Measurements from ENCODE around the gene RNF186. TPM values are rescaled to one million over a fixed set of nuclear protein-coding genes. Genes with fewer than 3 reads are reported as not detected.

The RNF186 gene
- total RNA-seq, 1 donor: not detected

DNA sequence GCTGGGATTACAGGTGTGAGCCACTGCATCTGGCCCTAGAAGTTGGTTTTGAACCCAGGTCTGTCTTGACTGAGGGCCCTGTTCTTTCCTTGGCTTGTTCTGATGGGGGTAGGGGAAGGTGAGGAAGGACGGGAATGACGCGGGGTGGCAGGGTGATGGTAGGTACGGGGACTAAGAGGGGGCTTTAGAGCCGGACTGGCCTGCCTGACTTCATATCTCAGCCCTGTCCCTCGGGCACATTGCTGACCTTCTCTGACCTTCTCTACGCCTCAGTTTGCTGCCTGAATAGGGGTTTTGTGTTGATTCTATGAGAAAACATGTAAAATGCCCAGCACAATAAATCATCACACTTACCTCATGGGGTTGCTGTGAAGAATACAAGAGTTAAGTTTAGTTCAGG, 6.7 kb downstream of the RNF186 start:
- TF ChIP-seq, protein P1, sequence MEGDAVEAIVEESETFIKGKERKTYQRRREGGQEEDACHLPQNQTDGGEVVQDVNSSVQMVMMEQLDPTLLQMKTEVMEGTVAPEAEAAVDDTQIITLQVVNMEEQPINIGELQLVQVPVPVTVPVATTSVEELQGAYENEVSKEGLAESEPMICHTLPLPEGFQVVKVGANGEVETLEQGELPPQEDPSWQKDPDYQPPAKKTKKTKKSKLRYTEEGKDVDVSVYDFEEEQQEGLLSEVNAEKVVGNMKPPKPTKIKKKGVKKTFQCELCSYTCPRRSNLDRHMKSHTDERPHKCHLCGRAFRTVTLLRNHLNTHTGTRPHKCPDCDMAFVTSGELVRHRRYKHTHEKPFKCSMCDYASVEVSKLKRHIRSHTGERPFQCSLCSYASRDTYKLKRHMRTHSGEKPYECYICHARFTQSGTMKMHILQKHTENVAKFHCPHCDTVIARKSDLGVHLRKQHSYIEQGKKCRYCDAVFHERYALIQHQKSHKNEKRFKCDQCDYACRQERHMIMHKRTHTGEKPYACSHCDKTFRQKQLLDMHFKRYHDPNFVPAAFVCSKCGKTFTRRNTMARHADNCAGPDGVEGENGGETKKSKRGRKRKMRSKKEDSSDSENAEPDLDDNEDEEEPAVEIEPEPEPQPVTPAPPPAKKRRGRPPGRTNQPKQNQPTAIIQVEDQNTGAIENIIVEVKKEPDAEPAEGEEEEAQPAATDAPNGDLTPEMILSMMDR (IDR thresholded peaks at IDR 0.05; ENCODE audit: insufficient read depth, low read length): no peak
- no peak overlapping the region for H3K4me3 ChIP-seq (ENCODE audit: low read depth, low read length)
- no peak for DNase-seq (ENCODE audit: low read depth)

DNA sequence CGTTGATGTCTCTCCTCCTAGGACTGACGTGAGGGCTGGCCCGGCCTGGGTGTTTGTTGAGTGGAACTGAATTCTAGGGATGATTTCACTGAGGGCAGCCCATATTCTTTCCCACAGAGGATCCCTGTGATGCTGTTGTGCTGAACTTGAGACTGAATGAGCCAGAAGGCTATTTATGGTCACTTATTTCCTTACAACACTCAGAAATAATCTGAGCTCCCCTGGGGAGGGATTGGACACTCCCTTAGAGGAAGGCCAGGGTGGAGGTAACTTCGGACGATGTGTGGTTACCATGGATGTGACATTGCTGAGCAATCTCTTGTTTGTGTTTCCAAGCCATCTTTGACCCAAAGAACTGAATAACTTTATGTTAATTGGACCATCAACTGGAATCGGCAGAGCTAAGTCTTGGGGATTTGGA, 10.2 kb downstream of the RNF186 start:
- H3K4me3 ChIP-seq (ENCODE audit: low read depth, low read length): no peak overlapping the region
- TF ChIP-seq, protein P1 (IDR thresholded peaks at IDR 0.05; ENCODE audit: insufficient read depth, low read length): no peak
- DNase-seq (ENCODE audit: low read depth): no peak

DNA sequence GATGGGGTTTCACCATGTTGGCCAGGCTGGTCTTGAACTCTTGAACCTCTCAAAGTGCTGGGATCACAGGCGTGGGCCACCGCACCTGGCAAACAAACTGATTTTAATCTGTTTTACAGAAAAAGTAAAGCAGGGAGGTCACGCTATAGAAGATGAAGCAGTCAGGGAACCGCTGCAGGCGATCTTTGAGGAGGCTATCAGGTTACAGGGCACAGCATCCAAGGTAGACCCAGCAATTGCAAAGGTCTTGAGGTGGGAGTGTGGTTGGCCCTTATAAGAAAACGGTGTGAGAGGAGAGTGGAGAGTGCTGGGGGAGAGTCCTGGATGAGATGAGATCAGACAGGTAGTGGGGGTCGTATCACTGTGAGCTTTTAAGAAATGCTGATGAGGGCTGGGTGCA, 12.8 kb downstream of the RNF186 start:
- TF ChIP-seq, protein P1 (IDR thresholded peaks at IDR 0.05; ENCODE audit: insufficient read depth, low read length): no peak
- no peak overlapping the region for H3K4me3 ChIP-seq (ENCODE audit: low read depth, low read length)
- no peak for DNase-seq (ENCODE audit: low read depth)

DNA sequence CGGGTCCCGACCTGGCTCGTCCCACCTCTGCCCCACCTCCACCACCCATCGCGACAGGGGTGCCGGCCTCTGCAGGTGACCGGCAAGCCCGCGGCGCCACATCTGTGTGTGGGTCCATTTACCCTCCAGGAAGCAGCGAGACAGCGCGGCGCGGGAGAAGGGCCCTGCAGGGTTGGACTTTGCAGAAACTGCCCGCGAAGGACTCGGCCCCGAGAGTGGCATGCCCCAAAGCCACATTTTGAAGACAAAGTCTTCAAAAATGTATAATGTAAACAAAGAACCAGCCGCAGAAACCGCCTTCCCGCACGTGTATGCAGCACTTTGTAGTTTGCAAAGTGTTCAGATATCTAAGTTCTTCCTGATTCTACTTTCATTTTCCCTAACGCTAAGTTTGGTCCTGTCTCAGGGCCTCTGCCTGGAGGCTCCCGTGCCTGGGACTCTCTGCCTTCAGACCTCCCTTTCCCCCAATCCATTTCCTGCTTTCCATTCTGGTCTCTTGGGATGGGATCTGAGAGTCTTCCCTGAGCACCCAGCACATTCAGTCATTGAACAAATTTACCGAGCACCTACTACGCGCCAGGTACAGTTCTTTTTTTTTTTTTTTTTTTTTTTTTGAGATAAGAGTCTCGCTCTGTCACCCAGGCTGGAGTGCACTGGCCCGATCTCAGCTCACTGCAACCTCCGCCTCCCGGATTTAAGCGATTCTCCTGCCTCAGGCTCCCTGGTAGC, 14.8 kb downstream of the RNF186 start:
- DNase-seq (ENCODE audit: low read depth): peak; percentile 79
- TF ChIP-seq, protein P1 (IDR thresholded peaks at IDR 0.05; ENCODE audit: insufficient read depth, low read length): no peak
- H3K4me3 ChIP-seq (ENCODE audit: low read depth, low read length): peak overlapping the region; percentile 67

DNA sequence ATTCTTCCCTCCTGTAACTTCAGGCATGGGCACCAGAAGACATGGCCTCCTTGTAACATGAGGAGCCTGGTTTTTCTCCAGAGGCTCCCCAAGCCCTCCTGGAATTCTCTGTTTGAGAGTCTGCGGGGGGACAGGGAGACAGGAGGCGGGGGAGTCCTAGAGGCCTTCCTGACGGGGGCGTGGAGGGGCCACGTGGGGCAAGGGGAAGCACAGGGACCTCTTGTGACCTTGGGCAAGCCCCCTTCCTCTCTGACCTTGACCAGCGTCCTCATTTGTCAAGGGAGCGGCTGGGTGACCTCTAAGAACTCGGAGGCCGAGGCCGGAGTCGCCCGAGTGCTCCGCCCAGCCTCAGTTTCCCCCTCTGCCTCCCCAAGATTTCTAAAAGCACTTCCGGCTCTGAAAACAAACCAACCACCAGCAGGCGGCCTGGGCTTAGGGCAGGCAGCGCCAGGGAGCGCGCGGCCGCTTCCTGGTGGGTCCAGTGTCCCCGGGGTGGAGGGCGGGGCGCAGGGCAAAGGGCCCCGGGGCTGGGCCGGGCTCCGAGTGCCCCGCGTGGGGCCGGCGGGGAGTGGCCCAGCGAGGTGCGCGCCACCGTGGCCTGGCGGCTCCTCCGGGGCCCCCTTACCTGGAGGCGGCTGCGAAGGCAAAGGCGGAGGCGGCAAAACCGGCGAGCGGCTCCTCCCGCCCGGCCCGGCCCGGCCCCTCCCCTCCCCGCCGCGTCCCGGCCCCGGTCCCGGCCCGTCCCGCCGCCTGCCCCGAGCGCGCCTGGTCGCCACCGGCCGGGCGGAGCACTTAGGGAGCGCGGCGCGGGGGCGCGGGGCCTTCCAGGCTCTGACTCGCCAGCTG, 15.6 kb downstream of the RNF186 start, which contains the start of gene TMCO4:
TMCO4 (minus strand) TSS at position 687 of the 846 bp plus-strand sequence. CDS start 19,158 bp downstream, outside the sequence.
- DNase-seq (ENCODE audit: low read depth): peak; percentile 49
- TF ChIP-seq, protein P1 (IDR thresholded peaks at IDR 0.05; ENCODE audit: insufficient read depth, low read length): peak; percentile 53
- peak within 1 kb of the TSS; percentile 67 for H3K4me3 ChIP-seq (ENCODE audit: low read depth, low read length)

DNA sequence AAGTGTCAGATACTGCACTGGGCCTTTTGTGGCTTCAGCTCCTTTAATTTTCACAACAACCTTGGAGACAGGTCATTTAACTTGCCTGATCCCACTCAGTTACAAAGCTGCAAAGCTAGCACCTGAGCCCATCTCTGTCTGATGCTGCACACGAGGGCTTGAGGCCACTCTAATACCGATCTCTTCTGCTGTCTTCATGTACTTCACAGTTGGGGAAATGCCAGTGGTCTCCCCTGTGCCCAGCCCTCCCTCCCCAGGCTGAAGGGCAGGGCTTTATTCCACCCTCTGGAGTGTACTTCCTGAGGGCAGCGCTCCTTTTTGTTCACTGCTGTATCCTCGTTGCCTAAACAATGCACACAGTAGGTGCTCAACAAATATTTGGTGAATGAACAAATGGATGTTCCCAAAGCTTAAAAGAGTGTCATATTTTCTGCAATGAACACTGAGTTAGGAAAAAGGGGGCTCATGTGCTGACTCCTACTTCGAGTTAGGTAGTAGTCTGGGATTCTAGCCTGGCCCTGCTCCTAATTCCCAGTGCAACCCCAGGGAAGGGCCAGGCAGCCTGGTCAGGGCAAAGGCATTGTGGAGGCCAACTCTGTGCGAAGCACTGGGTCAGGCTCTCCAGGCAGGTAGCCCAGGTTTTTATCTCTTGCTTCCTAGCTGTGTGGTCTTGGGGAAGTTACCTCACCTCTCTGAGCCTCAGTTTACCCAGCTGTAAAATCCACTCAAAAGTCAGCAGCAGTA, 16.4 kb downstream of the RNF186 start:
- H3K4me3 ChIP-seq (ENCODE audit: low read depth, low read length): peak overlapping the region; percentile 67

More for the DNA sequence above, 16.4 kb downstream of the RNF186 start:
- TF ChIP-seq, protein P1 (IDR thresholded peaks at IDR 0.05; ENCODE audit: insufficient read depth, low read length): no peak
- no peak for DNase-seq (ENCODE audit: low read depth)
